Endothelial cell of umbilical vein (primary cell): Measurements from ENCODE around the gene TMED7. TPM values are rescaled to one million over a fixed set of nuclear protein-coding genes. Genes with fewer than 3 reads are reported as not detected.

Experiments
- BruUV-seq: library from RNA; stranded (reverse); fragments of 400-500 nt; replicated peaks from 2 replicates; lab custom pipeline; 2021; lab: Mats Ljungman, UMichigan
- CTCF ChIA-PET: fragments of 300-600, 350-600 bp; sonication (Branson Sonifier 250); formaldehyde crosslinking; loops from one replicate; lab custom pipeline; 2021; ENCODE audit warnings: antibody characterized with exemption, inconsistent platforms; lab: Charles Lee
- POLR2A ChIA-PET: fragments of 300-600, 350-600 bp; sonication (Branson Sonifier 250); formaldehyde crosslinking; loops from one replicate; lab custom pipeline; 2021; ENCODE audit warnings: antibody characterized with exemption, inconsistent platforms; lab: Charles Lee
- DNase-seq: peaks from one replicate; pipeline ENCODE4 v3.0.0-alpha.2; 2011; ENCODE audit warnings: low read depth, low spot score
- FAIRE-seq: peaks from 2 replicates; lab custom pipeline; 2011; peaks lifted over from hg19 to GRCh38; lab: Jason Lieb, UNC
- H2AFZ ChIP-seq: 2 replicates; pipeline ENCODE4 v1.6.0; 2012; ENCODE audit warnings: low read depth, low read length, control low read depth, inconsistent platforms
- H3K27ac ChIP-seq: 2 replicates; pipeline ENCODE4 v1.5.1; 2011; ENCODE audit warnings: low read depth, mild to moderate bottlenecking, control low read depth, low read length, moderate library complexity; ENCODE audit not compliant: insufficient read depth
- H3K27me3 ChIP-seq, 2 experiments: 2 replicates each; pipeline versions ENCODE4 v1.6.0 to v1.6.1; 2011; ENCODE audit warnings: low read length in 2 of 2, mixed read lengths in 1 of 2; ENCODE audit not compliant: control insufficient read depth in 2 of 2, insufficient read depth in 2 of 2
- H3K36me3 ChIP-seq, 2 experiments: 2 replicates in 1 of 2; 3 replicates in 1 of 2; pipeline ENCODE4 v1.5.1; 2011; ENCODE audit warnings: low read length in 2 of 2, mild to moderate bottlenecking in 1 of 2, moderate library complexity in 1 of 2; ENCODE audit not compliant: control insufficient read depth in 2 of 2, insufficient read depth in 2 of 2; ENCODE audit errors: extremely low read depth in 1 of 2
- H3K4me1 ChIP-seq: 3 replicates; pipeline ENCODE4 v1.5.1; 2011; ENCODE audit warnings: mild to moderate bottlenecking, low read length; ENCODE audit not compliant: control insufficient read depth, insufficient read depth; ENCODE audit errors: extremely low read depth
- H3K4me2 ChIP-seq: 2 replicates; pipeline ENCODE4 v1.6.1; 2011; ENCODE audit warnings: low read length, control low read depth, mixed read lengths; ENCODE audit not compliant: insufficient read depth
- H3K4me3 ChIP-seq, 3 experiments: fragments of 200-600 bp in 1 of 3; sonication (generic), shearing (Covaris generic) in 1 of 3; replicated peaks in 1 of 3; 2 replicates each; pipeline ENCODE4 v1.5.1; 2011 to 2016; ENCODE audit warnings: control low read depth in 3 of 3, low read length in 3 of 3, mild to moderate bottlenecking in 2 of 3, inconsistent platforms in 1 of 3, low read depth in 1 of 3, moderate library complexity in 1 of 3; ENCODE audit not compliant: insufficient read depth in 1 of 3
- H3K79me2 ChIP-seq: 2 replicates; pipeline ENCODE4 v1.6.0; 2012; ENCODE audit warnings: low read length, inconsistent platforms; ENCODE audit not compliant: control insufficient read depth, insufficient read depth
- H3K9ac ChIP-seq: replicated peaks from 2 replicates; pipeline ENCODE3; 2011; ENCODE audit warnings: low read length, control low read depth; ENCODE audit not compliant: insufficient read depth; ENCODE audit errors: extremely low read depth
- H3K9me1 ChIP-seq: replicated peaks from 3 replicates; pipeline ENCODE4 v1.6.0; 2011; ENCODE audit warnings: mild to moderate bottlenecking, low read length; ENCODE audit not compliant: control insufficient read depth, insufficient read depth; ENCODE audit errors: extremely low read depth
- H3K9me3 ChIP-seq: replicated peaks from 2 replicates; pipeline ENCODE4 v1.5.1; 2012; ENCODE audit warnings: low read length, inconsistent platforms; ENCODE audit not compliant: control insufficient read depth, insufficient read depth
- H4K20me1 ChIP-seq: replicated peaks from 2 replicates; pipeline ENCODE3; 2011; ENCODE audit warnings: mild to moderate bottlenecking, low read length; ENCODE audit not compliant: control insufficient read depth, insufficient read depth; ENCODE audit errors: extremely low read depth
- CTCF ChIP-seq, 2 donors: IDR thresholded peaks; 1 replicate in 1 of 2; 2 replicates in 1 of 2; pipeline ENCODE4 v1.5.1; 2011; ENCODE audit warnings: low read length in 2 of 2, mild to moderate bottlenecking in 2 of 2, moderate library complexity in 2 of 2, control low read depth in 1 of 2, inconsistent platforms in 1 of 2, low read depth in 1 of 2; ENCODE audit not compliant: insufficient read depth in 1 of 2; ENCODE audit errors: extremely low read depth in 1 of 2
- FOS ChIP-seq: IDR thresholded peaks from 2 replicates; pipeline ENCODE4 v1.6.1; 2011; ENCODE audit warnings: mild to moderate bottlenecking, low read length, moderate library complexity, borderline replicate concordance; ENCODE audit not compliant: insufficient read depth
- JUN ChIP-seq: IDR thresholded peaks from 2 replicates; pipeline ENCODE4 v1.6.1; 2011; ENCODE audit warnings: borderline replicate concordance, low read depth; ENCODE audit not compliant: insufficient read length, insufficient read depth
- MYC ChIP-seq: IDR thresholded peaks from one replicate; pipeline ENCODE4 v1.6.1; 2011; ENCODE audit warnings: mild to moderate bottlenecking, low read depth, low read length
- POLR2A ChIP-seq: IDR thresholded peaks from 2 replicates; pipeline ENCODE4 v1.6.1; 2012; ENCODE audit warnings: low read depth, mild to moderate bottlenecking, control low read depth, low read length
- POLR2AphosphoS5 ChIP-seq: IDR thresholded peaks from 2 replicates; pipeline ENCODE4 v1.6.1; 2012; ENCODE audit warnings: low read depth, mild to moderate bottlenecking, control low read depth, low read length, moderate library complexity; ENCODE audit not compliant: insufficient read depth
- dilution Hi-C: fragments of 300-500 bp; cut with MboI; formaldehyde crosslinking; loops from one replicate; pipeline ENCODE4 v1.15.0; 2019; ENCODE audit warnings: low sequenced_read_pairs; ENCODE audit not compliant: extremely low pct_ligation_motif_present
- intact Hi-C: fragments of 100-400 bp; cut with micrococcal nuclease; formaldehyde crosslinking; loops from one replicate; pipeline ENCODE4 v1.10.0; 2022
- polyA plus RNA-seq, 4 experiments: library from polyadenylated mRNA; depleted of rRNA in 3 of 4; stranded (reverse) in 3 of 4; unstranded in 1 of 4; fragments of >200 nt; gene quantifications; 2 replicates each; pipeline versions ENCODE4 v1.2.1 to v1.2.3, GENCODE V29; 2011 to 2012; ENCODE audit warnings: missing spikeins in 1 of 4
- total RNA-seq: library from RNA; stranded (reverse); gene quantifications from 2 replicates; pipeline ENCODE4 v1.2.3, GENCODE V29; 2021
- TF ChIP-seq, protein P1 (sequence below): IDR thresholded peaks from 2 replicates; pipeline ENCODE4 v1.6.1; 2011; ENCODE audit not compliant: insufficient read depth, insufficient read length

TMED7 gene
- total and polyA plus RNA-seq, 2 donors (not counting 3 experiments of a cell fraction or from before 2014, with no cell fraction given): 57.6 to 101 TPM

DNA sequence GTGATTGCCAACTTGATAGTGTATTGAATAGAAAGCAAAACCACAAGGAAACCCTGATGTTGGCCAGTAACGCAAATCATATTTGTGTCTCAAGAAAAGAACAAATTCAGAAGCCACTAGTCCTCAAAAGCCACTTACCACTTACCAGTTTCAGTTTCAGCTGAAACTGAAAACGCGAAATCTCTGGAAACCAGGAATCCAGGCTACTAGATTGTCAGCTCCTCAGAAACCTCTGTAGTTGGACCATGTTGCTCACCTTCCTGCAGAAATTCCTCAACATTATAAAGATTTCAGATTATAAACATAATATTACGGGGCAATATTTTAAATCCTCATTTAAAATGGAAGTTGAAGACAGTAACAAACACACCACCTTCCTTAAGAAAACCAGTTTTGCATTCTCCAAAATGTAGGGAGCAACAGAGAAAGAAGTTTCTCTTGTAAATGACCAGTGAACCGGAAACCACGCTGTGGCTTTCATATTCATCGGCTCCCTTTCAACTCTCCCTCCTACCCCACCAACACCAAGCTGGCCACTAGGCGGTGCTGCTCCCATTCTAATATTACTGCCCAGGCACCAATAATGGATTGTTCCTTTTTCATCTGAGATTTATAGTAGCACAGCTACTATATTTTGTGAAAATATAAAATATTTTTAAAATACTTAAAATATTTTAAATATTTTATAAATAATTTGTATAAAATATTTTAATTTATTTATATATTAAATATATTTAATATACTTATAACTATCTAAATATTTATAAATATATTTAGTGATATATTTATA lies 8.7 kb upstream of the TMED7 start:
- H2AFZ ChIP-seq: peak overlapping the region; percentile 98
- no peaks in the 10 kb centered on the region for H3K36me3 ChIP-seq
- TF ChIP-seq JUN (no peak), POLR2A (no peak), CTCF (IDR thresholded peaks at IDR 0.05; ENCODE audit: extremely low read depth in 1 of 2, insufficient read depth in 1 of 2, low read depth in 1 of 2, low read length in 2 of 2) (peak; percentile 75 to 89), POLR2AphosphoS5 (no peak), MYC (no peak), FOS (peak; percentile 6)
- TF ChIP-seq, protein P1, sequence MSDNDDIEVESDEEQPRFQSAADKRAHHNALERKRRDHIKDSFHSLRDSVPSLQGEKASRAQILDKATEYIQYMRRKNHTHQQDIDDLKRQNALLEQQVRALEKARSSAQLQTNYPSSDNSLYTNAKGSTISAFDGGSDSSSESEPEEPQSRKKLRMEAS: no peak
- no peaks in the 10 kb centered on the region for H3K9me1 ChIP-seq
- peak overlapping the region in 2 of 3 experiments; percentile 21 to 55 for H3K4me3 ChIP-seq
- BruUV-seq: no TSS peak
- H4K20me1 ChIP-seq: no peaks in the 10 kb centered on the region
- POLR2A ChIA-PET: no interaction called here
- H3K79me2 ChIP-seq: no peaks in the 10 kb centered on the region
- H3K4me1 ChIP-seq: peaks cover 5% of the 10 kb centered on the region
- CTCF ChIA-PET: interaction anchor here (0.7 to 3.9 kb wide), 25 partner anchors 8 to 442 kb away, joined by 3 to 54 read pairs (median 6); partner anchors contain the start of genes AP3S1, ARL14EPL, ATG12 and CDO1
- peaks cover 2 to 5% of the 10 kb centered on the region in 2 experiments for H3K27me3 ChIP-seq
- intact Hi-C loops: loop anchor here (1.0 to 5.0 kb wide), 6 partner anchors 197 to 434 kb away; partner anchors contain the start of genes ARL14EPL and LVRN
- dilution Hi-C loops: no loop called here
- peak overlapping the region; percentile 86 for H3K4me2 ChIP-seq
- FAIRE-seq (peak; percentile 64), DNase-seq (peak; percentile 78)
- peak overlapping the region; percentile 40 for H3K9ac ChIP-seq
- H3K9me3 ChIP-seq: no peaks in the 10 kb centered on the region
- H3K27ac ChIP-seq: no peak overlapping the region
